ENCODE data around the gene LMX1A. TPM values are rescaled to one million over a fixed set of nuclear protein-coding genes. Genes with fewer than 3 reads are reported as not detected.

LMX1A gene
- total RNA-seq, 2 donors from 2014 or later, result 0.22 to 0.64 TPM

- Histone ChIP-seq H3K36me3 (no peaks in the 10 kb centered on the region), H3K4me3 (no peak overlapping the region), H3K27me3 (peaks cover 29% of the 10 kb centered on the region), H3K9ac (ENCODE audit: low read depth in 2 of 2, low read length in 2 of 2) (no peak overlapping the region), H3K4me1 (no peaks in the 10 kb centered on the region), H3K9me3 (no peaks in the 10 kb centered on the region), H3K27ac (no peak overlapping the region)
- intact Hi-C loops (cut with DNase I), result no loop called here
- no peak for TF ChIP-seq CTCF (IDR thresholded peaks at IDR 0.05)
- no peak for DNase-seq
Measured at GRCh38 chr1:165344198-165344597, 12.3 kb downstream of the LMX1A start.

- TF ChIP-seq CTCF (IDR thresholded peaks at IDR 0.05), result no peak
- Histone ChIP-seq H3K9ac (ENCODE audit: low read depth in 2 of 2, low read length in 2 of 2) (no peak overlapping the region), H3K4me1 (no peaks in the 10 kb centered on the region), H3K27ac (no peak overlapping the region), H3K4me3 (no peak overlapping the region), H3K27me3 (peaks cover 17% of the 10 kb centered on the region), H3K36me3 (no peaks in the 10 kb centered on the region), H3K9me3 (no peaks in the 10 kb centered on the region)
- no peak for DNase-seq
- intact Hi-C loops (cut with DNase I), result no loop called here
Measured at GRCh38 chr1:165342587-165342986, 13.9 kb downstream of the LMX1A start.

- no peak for TF ChIP-seq CTCF (IDR thresholded peaks at IDR 0.05)
- Histone ChIP-seq H3K27me3 (peaks cover 17% of the 10 kb centered on the region), H3K9ac (ENCODE audit: low read depth in 2 of 2, low read length in 2 of 2) (no peak overlapping the region), H3K27ac (no peak overlapping the region), H3K4me1 (no peaks in the 10 kb centered on the region), H3K4me3 (no peak overlapping the region), H3K36me3 (no peaks in the 10 kb centered on the region), H3K9me3 (no peaks in the 10 kb centered on the region)
- DNase-seq, result no peak
- intact Hi-C loops (cut with DNase I), result no loop called here
Measured at GRCh38 chr1:165342168-165342567, 14.3 kb downstream of the LMX1A start.

GRCh38 chr1:165339164-165339563 lies 17.4 kb downstream of the LMX1A start:
- no peaks in the 10 kb centered on the region for H3K4me1 ChIP-seq
- intact Hi-C loops (cut with DNase I), result no loop called here

GRCh38 chr1:165330483-165330882 lies 26.0 kb downstream of the LMX1A start:
- no peak for DNase-seq
- no peak for TF ChIP-seq CTCF (IDR thresholded peaks at IDR 0.05)
- H3K9me3 ChIP-seq, result no peaks in the 10 kb centered on the region
- H3K4me1 ChIP-seq, result no peaks in the 10 kb centered on the region
- H3K27ac ChIP-seq, result no peak overlapping the region
- no peaks in the 10 kb centered on the region for H3K27me3 ChIP-seq
- intact Hi-C loops (cut with DNase I), result no loop called here
- no peaks in the 10 kb centered on the region for H3K36me3 ChIP-seq
- no peak overlapping the region for H3K9ac ChIP-seq (ENCODE audit: low read depth in 2 of 2, low read length in 2 of 2)
- H3K4me3 ChIP-seq, result no peak overlapping the region

More at GRCh38 chr1:165339164-165339563, 17.4 kb downstream of the LMX1A start:
- DNase-seq, result no peak
- Histone ChIP-seq H3K27me3 (no peaks in the 10 kb centered on the region), H3K9me3 (no peaks in the 10 kb centered on the region), H3K27ac (no peak overlapping the region), H3K4me3 (no peak overlapping the region), H3K9ac (ENCODE audit: low read depth in 2 of 2, low read length in 2 of 2) (no peak overlapping the region), H3K36me3 (no peaks in the 10 kb centered on the region)
- TF ChIP-seq CTCF (IDR thresholded peaks at IDR 0.05), result no peak

- Histone ChIP-seq H3K36me3 (no peaks in the 10 kb centered on the region), H3K27ac (no peak overlapping the region), H3K9ac (ENCODE audit: low read depth in 2 of 2, low read length in 2 of 2) (no peak overlapping the region), H3K27me3 (no peaks in the 10 kb centered on the region), H3K9me3 (no peaks in the 10 kb centered on the region), H3K4me3 (no peak overlapping the region), H3K4me1 (no peaks in the 10 kb centered on the region)
- intact Hi-C loops (cut with DNase I), result no loop called here
- no peak for DNase-seq
- no peak for TF ChIP-seq CTCF (IDR thresholded peaks at IDR 0.05)
Measured at GRCh38 chr1:165329104-165329503, 27.4 kb downstream of the LMX1A start.

Measured in colonic mucosa (tissue), 4 donors.